Psoas muscle (tissue), 8 donors: ENCODE results near the gene AXIN1. TPM values are rescaled to one million over a fixed set of nuclear protein-coding genes. Genes with fewer than 3 reads are reported as not detected.

Source experiments
- ATAC-seq, 4 donors: fragments of 200-7000 bp; cut with Tn5 transposase; one replicate each; pipeline ENCODE4 v1.9.1; 2020; ENCODE audit warnings: moderate library complexity in 3 of 4, mild to moderate bottlenecking in 2 of 4
- DNase-seq, 2 donors: peaks; one replicate each; pipeline ENCODE4 v3.0.0-alpha.2; 2020
- H3K27ac ChIP-seq: fragments of 200-600 bp; one replicate; pipeline ENCODE4 v1.8.0; 2022
- H3K27me3 ChIP-seq, 3 donors: fragments of 200-600 bp in 1 of 3; one replicate each; pipeline versions ENCODE4 v1.6.1 to v1.8.0; 2013 to 2022; ENCODE audit warnings: low read length in 2 of 3, mild to moderate bottlenecking in 2 of 3, moderate library complexity in 1 of 3; ENCODE audit not compliant: insufficient read depth in 3 of 3
- H3K36me3 ChIP-seq, 2 donors: fragments of 200-600 bp in 1 of 2; one replicate each; pipeline versions ENCODE4 v1.6.1 to v1.8.0; 2013 to 2022; ENCODE audit warnings: low read depth in 1 of 2, mild to moderate bottlenecking in 1 of 2, moderate library complexity in 1 of 2; ENCODE audit not compliant: insufficient read depth in 1 of 2
- H3K4me1 ChIP-seq: fragments of 200-600 bp; one replicate; pipeline ENCODE4 v1.8.0; 2022
- H3K4me3 ChIP-seq: fragments of 200-600 bp; one replicate; pipeline ENCODE4 v1.8.0; 2022; ENCODE audit warnings: mild to moderate bottlenecking
- H3K9me3 ChIP-seq: fragments of 200-600 bp; one replicate; pipeline ENCODE4 v1.8.0; 2022
- CTCF ChIP-seq: fragments of 200-600 bp; IDR thresholded peaks from one replicate; pipeline ENCODE4 v1.8.0; 2022; ENCODE audit warnings: antibody characterized with exemption
- WGBS, 3 donors: extraction: QIAGEN DNeasy Blood & Tissue Kit; methylation state at CpG; one replicate each; pipeline versions ENCODE4 v1.1.6 to v1.1.7; 2013; 5-methylcytosine and 5-hydroxymethylcytosine counted together
- intact Hi-C, 2 donors: fragments of 100-400 bp; cut with DNase I; formaldehyde crosslinking; loops; one replicate each; pipeline versions ENCODE4 v1.11.0 to v1.14.2; 2022
- polyA plus RNA-seq, 3 donors: library from polyadenylated mRNA; stranded (reverse); fragments of 200-250 nt; gene quantifications; one replicate each; pipeline ENCODE4 v1.2.3, GENCODE V29; 2013
- total RNA-seq, 4 donors: library from RNA; stranded (reverse); fragmentation: NEBNext Ultra II Directional in 2 of 4; extraction: Animal tissue kit (Norgen Biotek cat#: 25700) in 2 of 4; gene quantifications; one replicate each; pipeline versions ENCODE4 v1.2.1 to v1.2.4, GENCODE V29; 2021 to 2023
- donor health status: healthy with polysubstance abuse.
- donor health status: DM: no; HTN: no; CAD: no; lungs with moderate emphysema.
- donor health status: Bipolar disorder and iron deficiency.
- donor health status: healthy.
- donor health status: DM: yes; HTN: yes; CAD: no.
- donor health status: DM: no; HTN: no; CAD: no.
- donor health status: DM: no; HTN: no; CAD: no.
- donor health status: DM: yes; HTN: yes; CAD: no.

AXIN1 gene
- total and polyA plus RNA-seq, 7 donors, result 12.1 to 32.3 (median 23.2) TPM

DNA sequence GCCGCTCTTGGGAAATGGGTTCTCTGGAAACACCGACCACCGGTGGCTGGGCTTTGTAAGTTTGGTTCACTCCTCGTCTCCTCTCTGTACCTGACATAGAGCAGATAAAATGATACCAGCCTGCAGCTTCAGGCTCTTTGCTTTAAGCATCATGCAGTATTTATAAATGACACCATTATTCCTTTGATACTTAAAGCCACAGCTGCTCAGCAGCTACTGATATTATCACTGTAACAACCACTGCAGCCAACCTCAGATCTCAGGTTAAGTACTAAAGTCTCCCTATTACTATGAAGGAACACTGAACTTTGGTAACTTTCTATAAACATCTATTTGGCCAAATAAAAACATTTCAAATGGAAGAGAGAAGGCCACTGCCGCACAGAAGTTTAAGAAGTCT lies 34.9 kb downstream of the AXIN1 start:
- H3K27me3 ChIP-seq, result no peaks in the 10 kb centered on the region
- WGBS, 3 donors, result 92 to 98% (median 94%) methylated on average over 5 of the region's 5 CpGs
- peaks cover 0 to 29% of the 10 kb centered on the region in 2 donors for H3K36me3 ChIP-seq
- H3K9me3 ChIP-seq, result no peaks in the 10 kb centered on the region
- no peak overlapping the region for H3K4me3 ChIP-seq
- no peaks in the 10 kb centered on the region for H3K4me1 ChIP-seq
- ATAC-seq (no peak), DNase-seq (no peak)
- no peak overlapping the region for H3K27ac ChIP-seq
- no peak for TF ChIP-seq CTCF
- intact Hi-C loops, result no loop called here

- Histone ChIP-seq H3K9me3 (no peaks in the 10 kb centered on the region), H3K36me3 (peaks cover 0 to 36% of the 10 kb centered on the region in 2 donors), H3K27me3 (no peaks in the 10 kb centered on the region), H3K4me3 (no peak overlapping the region), H3K27ac (no peak overlapping the region), H3K4me1 (no peaks in the 10 kb centered on the region)
- ATAC-seq (peak in 1 of 4 donors; percentile 18), DNase-seq (no peak)
- no peak for TF ChIP-seq CTCF
- intact Hi-C loops, result no loop called here
- WGBS, 3 donors, result 83 to 91% (median 90%) methylated on average over 19 of the region's 19 CpGs
Measured at GRCh38 chr16:316741-317464, 35.6 kb downstream of the AXIN1 start.

DNA sequence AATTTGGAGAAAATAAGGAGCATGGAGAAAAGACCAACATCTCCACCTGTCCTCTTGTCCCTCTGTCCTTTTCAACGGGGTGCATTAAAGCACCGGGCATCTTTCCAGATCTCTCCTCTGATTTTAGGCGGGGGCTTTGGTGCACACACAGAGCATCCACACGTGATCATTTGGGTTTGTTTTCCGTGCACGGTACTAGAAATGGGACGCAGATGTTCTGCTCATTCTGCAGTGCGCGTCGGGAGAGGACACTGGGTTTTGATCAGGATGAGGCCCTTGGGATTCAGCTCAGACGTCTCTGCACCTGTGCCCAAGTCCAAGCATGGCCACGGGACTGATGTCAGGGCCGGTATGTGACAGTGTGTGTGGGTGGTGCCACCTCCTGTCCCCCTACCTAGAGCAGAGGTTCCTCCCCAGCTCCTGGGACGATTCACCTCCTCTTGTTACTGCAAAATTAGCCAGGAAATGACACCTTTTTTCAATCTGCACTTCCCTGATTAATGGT lies 37.7 kb downstream of the AXIN1 start:
- ATAC-seq (no peak), DNase-seq (no peak)
- H3K4me3 ChIP-seq, result no peak overlapping the region
- no peaks in the 10 kb centered on the region for H3K9me3 ChIP-seq
- H3K27ac ChIP-seq, result no peak overlapping the region
- intact Hi-C loops, result no loop called here
- no peaks in the 10 kb centered on the region for H3K27me3 ChIP-seq
- TF ChIP-seq CTCF, result no peak
- 55 to 65% (median 58%) methylated on average over 14 of the region's 14 CpGs for WGBS, 3 donors
- peaks cover 0 to 41% of the 10 kb centered on the region in 2 donors for H3K36me3 ChIP-seq
- no peaks in the 10 kb centered on the region for H3K4me1 ChIP-seq

DNA sequence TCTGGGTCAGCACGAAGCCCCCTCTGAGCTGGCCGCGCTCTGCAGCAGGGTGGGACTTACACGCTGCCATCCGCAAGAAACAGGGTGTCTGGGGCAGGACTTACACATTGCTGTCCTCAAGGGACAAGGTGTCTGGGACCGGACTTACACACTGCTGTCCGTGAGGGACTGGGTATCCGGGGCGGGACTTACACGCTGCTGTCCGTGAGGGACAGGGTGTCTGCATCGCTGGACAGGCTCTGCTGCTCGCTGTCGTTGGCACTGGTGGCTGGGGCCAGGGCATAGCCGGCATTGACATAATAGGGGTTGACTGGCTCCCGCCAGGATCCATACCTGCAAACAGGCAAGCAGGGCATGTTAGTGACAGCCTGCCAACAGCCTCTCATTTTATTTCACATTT lies 38.2 kb downstream of the AXIN1 start:
- Histone ChIP-seq H3K36me3 (peaks cover 0 to 46% of the 10 kb centered on the region in 2 donors), H3K27ac (no peak overlapping the region), H3K4me1 (no peaks in the 10 kb centered on the region), H3K9me3 (no peaks in the 10 kb centered on the region), H3K27me3 (no peaks in the 10 kb centered on the region), H3K4me3 (no peak overlapping the region)
- 92 to 93% (median 92%) methylated on average over 16 of the region's 16 CpGs for WGBS, 3 donors
- intact Hi-C loops, result no loop called here
- no peak for TF ChIP-seq CTCF
- no peak for ATAC-seq
- no peak for DNase-seq

GRCh38 chr16:311725-312124 lies 40.8 kb downstream of the AXIN1 start:
- intact Hi-C loops, result no loop called here
- H3K27ac ChIP-seq, result no peak overlapping the region
- no peaks in the 10 kb centered on the region for H3K4me1 ChIP-seq
- DNase-seq, result no peak
- no peaks in the 10 kb centered on the region for H3K9me3 ChIP-seq
- no peaks in the 10 kb centered on the region for H3K27me3 ChIP-seq
- peaks cover 0 to 59% of the 10 kb centered on the region in 2 donors for H3K36me3 ChIP-seq
- ATAC-seq, result no peak
- TF ChIP-seq CTCF, result no peak
- WGBS, 3 donors, result 92 to 96% (median 95%) methylated on average over 15 of the region's 15 CpGs
- H3K4me3 ChIP-seq, result no peak overlapping the region
